NCI-H345 (cell line): ENCODE results near the gene DSG2.
"Not testable (repeated sequence)": the region's sequence is repeated elsewhere in the genome, so short reads cannot be mapped to it uniquely, and the experiment has no call there.

Experiments used
- DNase-seq: peaks from one replicate; lab custom pipeline; 2025; lab: John Stamatoyannopoulos, UW

DSG2 gene

GRCh38 chr18:31497836-31498573 lies at the start of gene DSG2:
DSG2 (plus strand) TSS chr18:31498177; CDS start chr18:31498252, 75 bp downstream.
- peak; percentile 63 for DNase-seq

- DNase-seq = no peak
Observed at GRCh38 chr18:31450409-31450808, 47.6 kb upstream of the DSG2 start.

- no peak for DNase-seq
Observed at GRCh38 chr18:31451625-31452024, 46.4 kb upstream of the DSG2 start.

GRCh38 chr18:31454066-31454708 lies 43.8 kb upstream of the DSG2 start:
- no peak for DNase-seq

- no peak for DNase-seq
Observed at GRCh38 chr18:31469629-31470028, 28.3 kb upstream of the DSG2 start.

- no peak for DNase-seq
Observed at GRCh38 chr18:31478688-31479087, 19.3 kb upstream of the DSG2 start.

GRCh38 chr18:31482051-31482450 lies 15.9 kb upstream of the DSG2 start:
- no peak for DNase-seq

GRCh38 chr18:31483396-31483795 lies 14.6 kb upstream of the DSG2 start:
- no peak for DNase-seq

- DNase-seq = no peak
Observed at GRCh38 chr18:31484461-31484860, 13.5 kb upstream of the DSG2 start.

- DNase-seq = no peak
Observed at GRCh38 chr18:31486165-31486564, 11.8 kb upstream of the DSG2 start.

GRCh38 chr18:31487246-31488015 lies 10.5 kb upstream of the DSG2 start:
- no peak for DNase-seq

GRCh38 chr18:31489311-31489710 lies 8.7 kb upstream of the DSG2 start:
- DNase-seq = no peak

GRCh38 chr18:31490387-31490786 lies 7.6 kb upstream of the DSG2 start:
- DNase-seq = no peak

GRCh38 chr18:31490833-31491232 lies 7.1 kb upstream of the DSG2 start:
- no peak for DNase-seq

GRCh38 chr18:31491586-31491985 lies 6.4 kb upstream of the DSG2 start:
- no peak for DNase-seq

- no peak for DNase-seq
Observed at GRCh38 chr18:31492671-31493070, 5.3 kb upstream of the DSG2 start.

GRCh38 chr18:31493171-31493570 lies 4.8 kb upstream of the DSG2 start:
- DNase-seq = no peak

GRCh38 chr18:31493941-31494340 lies 4.0 kb upstream of the DSG2 start:
- no peak for DNase-seq

- DNase-seq = not testable (repeated sequence)
Observed at GRCh38 chr18:31494705-31495244, 3.2 kb upstream of the DSG2 start.

GRCh38 chr18:31497404-31497835 lies 557 bp upstream of the DSG2 start:
- DNase-seq = no peak

GRCh38 chr18:31498574-31499524 lies 872 bp downstream of the DSG2 start:
- no peak for DNase-seq
